NOMO-1 treated with DMSO at 0.1 percent for 48 hours (cell line): Measurements from ENCODE around the gene UBE2D1.
A peak's percentile ranks its signal among the peaks of the same experiment; 100 is the strongest.

Experiments used
- DNase-seq: peaks from one replicate; lab custom pipeline; 2025; ENCODE audit not compliant: unreplicated experiment; lab: John Stamatoyannopoulos, UW

UBE2D1 gene

DNA sequence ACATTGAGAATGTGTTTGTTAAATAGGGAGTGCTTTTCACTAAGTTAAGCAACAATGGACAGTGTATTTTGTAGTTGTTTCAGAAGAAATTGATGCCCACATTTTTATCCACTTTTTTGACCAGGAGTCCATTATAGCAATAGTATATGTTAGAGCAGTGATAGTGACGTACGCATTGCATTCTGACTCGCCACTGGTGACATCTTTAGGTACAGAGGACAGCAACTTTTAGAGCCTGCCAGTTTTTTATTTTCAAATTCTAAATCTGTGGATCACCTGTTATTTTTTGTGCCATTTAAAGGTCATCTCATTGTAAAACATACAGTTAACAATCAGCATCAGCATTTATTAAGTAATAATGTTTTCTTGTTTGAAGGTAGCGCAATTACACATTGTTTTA, 1.4 kb downstream of the UBE2D1 start:
- DNase-seq, result no peak

DNA sequence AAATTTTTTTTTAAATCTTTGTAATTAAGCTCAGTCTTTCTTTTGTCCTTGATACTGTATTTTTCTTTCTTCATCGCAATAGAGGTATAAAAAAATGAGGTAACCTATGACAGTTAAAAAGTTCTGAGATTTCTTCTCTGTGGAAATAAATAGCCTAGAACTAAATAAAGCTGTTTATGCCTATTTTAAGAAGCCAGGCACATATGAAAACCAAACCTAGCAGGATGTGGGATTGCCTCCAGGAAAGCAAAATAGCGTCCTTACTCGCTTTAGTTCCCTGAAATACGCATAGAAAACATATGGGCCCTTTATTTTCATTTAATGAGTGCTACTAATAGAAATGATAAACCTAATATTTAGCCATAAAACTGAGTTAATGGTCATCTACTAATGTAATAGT, 6.6 kb downstream of the UBE2D1 start:
- DNase-seq, result no peak

DNA sequence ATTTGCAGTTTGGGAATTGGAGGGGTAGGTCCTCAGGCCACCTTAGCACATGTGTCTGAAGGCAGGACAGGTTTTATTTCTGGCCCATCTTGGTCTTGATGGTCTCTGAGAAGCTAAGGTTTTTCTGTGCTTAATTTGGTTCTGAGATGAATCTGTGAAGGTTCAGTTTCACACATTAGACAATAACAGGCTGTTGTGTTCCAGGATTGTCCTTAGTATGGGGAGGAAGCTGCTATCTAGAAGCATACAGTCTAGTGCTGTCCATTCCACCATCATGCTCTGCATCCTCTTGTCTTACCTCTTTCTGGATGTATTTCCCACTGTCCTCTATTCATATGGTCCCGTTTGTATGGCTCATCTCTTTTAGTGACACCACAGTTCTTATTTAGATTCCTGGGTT, 7.1 kb downstream of the UBE2D1 start:
- DNase-seq, result no peak

DNA sequence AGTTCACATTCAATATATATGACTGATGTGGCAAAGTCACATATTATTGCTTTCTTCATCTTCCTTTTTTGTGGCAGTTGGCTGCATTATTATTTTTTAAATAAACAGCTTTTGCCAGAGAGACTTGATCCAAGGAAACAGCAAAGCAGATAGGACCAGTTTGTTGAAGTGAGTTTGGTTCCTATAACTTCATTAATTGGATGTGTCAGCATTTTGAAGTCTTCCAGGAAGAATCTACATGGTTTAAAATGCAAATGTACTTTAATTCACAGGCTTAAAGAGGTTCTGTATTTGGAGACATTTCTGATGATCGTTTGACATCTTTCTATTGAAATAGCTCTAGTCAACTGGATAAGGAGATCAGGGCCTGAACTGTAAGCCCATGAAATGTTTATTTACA, 13.2 kb downstream of the UBE2D1 start:
- no peak for DNase-seq

GRCh38 chr10:58348571-58349033, 13.8 kb downstream of the UBE2D1 start:
- no peak for DNase-seq

- no peak for DNase-seq
These were observed 15.2 kb downstream of the UBE2D1 start for GRCh38 chr10:58350023-58350422.

DNA sequence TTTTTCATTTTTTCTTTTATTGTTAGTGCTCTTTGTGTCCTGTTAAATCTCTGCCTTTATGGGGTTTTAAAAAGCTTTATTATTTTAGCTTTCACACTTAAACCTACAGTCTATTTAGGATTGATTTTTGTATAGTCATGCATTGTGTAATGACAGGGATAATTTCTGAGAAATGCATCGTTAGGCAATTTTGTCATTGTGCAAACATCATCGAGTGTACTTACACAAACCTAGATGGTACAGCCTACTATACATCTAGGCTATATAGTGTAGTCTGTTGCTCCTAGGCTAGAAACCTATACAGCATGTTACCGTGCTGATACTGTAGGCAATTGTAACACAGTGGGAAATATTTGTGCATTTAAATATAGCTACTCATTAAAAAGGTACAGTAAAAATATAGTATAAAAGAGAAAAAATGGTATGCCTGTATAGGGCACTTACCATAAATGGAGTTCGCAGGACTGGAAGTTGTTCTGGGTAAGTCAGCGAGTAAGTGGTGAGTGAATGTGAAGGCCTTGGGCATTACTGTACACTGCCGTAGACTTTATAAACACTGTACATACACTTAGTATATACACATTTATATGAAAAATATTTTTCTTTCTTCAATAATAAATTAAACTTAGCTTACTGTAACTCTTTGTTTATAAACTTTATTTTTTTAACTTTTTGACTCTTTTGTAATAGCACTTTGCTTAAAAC, 16.0 kb downstream of the UBE2D1 start:
- DNase-seq, result peak; percentile 73

- DNase-seq, result no peak
These were observed 17.1 kb downstream of the UBE2D1 start for GRCh38 chr10:58351616-58352578.

GRCh38 chr10:58352956-58353610, 18.3 kb downstream of the UBE2D1 start:
- no peak for DNase-seq

GRCh38 chr10:58356756-58357155, 21.9 kb downstream of the UBE2D1 start:
- no peak for DNase-seq

DNA sequence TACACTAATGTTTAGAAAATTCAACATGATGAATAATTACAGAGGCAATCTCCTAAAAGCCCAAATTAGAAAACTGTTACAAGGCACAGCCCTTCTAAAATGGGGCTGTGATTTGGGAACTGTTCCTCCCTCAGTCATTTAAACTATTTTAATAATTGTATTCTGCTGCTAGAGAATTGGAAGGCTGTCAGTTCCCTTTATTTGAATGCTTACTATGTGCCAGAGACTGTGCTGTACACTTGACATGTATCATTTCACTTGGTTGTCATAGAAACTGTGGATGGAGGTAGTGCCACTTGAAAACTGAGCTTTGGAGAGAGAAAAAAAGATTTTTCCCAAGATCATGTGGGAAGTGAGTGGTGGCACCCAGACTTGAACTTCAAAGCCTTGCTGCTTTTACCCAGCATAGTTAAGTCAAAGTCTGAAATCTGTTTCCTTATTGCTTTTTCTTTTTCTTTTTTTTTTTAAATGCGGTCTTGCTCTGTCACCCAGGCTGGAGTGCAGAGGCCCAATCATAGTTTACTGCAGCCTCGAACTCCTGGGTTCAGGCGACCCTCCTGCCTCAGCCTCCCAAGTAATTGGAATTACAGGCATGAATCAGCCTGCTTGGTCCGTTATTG, 23.6 kb downstream of the UBE2D1 start:
- DNase-seq, result no peak

- no peak for DNase-seq
These were observed 24.1 kb downstream of the UBE2D1 start for GRCh38 chr10:58358947-58359346.

DNA sequence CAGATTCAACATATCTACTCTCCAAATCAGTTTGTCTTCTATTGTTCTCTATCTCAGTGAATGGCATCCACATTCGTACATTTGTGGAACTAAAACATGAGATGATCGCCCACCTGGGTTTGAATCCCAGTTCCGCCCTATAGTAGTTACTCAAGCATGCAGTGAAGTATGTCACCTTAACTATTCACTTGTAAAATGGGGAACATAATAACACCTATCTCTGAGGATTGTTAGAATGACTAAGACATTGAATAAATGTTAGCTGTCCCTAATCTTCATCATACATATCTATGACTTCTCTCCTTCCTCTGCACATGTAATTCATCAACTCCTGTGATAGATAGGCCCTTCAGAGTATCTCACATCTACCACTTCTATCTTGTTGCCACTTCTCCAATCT, 24.7 kb downstream of the UBE2D1 start:
- DNase-seq, result no peak

DNA sequence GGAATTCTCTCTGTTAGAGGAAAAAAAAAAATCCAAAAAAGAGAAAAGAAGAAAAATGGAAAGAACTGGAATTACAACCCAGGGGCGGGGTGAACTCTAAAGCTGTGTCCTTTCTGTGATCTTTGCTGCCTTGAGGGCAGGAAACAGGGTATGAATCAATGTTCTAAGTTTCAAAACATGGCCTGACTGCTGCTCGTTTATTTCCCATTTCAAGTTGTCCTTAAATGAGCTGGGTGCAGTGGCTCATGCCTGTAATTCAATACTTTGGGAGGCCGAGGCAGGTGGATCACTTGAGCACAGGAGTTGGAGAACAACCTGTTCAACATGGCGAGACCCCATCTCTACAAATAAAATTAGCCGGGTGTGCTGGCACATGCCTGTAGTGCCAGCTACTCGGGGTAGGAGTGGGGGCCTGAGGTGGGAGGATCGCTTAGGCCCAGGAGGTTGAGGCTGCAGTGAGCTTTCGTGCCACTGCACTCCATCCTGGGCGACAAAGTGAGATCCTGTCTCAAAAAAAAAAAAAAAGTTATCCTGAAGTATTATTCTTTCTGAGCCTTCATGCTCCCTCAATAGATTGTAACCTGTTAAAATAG, 25.7 kb downstream of the UBE2D1 start:
- DNase-seq, result no peak

DNA sequence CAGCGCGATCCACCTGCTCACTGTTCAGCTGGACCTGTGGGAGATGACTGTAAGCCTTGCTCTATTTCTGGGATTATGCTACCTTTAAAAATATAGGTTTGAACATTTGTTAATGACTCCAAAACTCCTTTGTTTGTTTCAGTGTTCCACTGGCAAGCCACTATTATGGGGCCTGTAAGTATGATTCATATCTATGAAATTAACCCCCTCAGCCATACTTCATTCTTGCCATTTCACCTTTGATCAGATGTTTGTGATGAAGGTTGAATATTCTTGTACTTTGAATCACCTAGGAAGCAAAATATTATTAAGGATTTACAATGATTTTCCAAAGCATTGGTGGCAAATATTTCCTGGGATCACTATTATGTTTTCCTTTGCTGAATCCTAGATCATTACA, 26.5 kb downstream of the UBE2D1 start:
- DNase-seq, result no peak

DNA sequence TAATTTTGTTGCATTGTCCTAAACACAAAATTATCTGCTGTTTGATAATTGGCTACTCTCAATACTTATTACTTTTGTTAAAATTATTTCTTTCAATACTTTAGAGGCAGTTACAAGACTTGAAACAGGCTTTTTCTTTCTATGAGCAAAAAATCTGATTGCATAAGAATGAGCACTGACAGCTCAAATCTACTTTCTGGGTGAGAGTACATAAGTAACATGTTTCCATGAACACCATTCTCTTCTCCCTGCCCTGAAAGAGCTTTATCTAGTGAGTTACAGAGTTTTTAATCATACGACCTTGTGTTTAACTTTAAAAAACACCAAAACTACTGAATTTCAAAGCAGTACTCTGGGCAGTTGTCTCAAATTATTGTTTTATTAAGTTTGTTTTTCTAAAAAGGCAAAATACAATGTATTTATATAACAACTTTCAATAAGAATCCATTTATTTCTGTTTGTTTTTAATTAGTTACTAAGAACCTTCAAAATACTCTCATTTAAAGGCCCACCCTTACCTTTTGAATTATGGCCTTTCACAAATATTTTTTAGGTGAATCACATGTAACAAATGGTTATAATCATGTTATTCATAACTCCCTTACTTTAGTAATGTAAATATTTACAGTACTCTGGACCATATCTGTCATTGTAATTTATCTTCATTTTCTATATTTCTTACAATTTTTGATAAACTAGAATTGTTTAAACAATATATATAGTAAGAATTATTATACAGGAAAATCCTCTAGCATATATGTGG, 27.4 kb downstream of the UBE2D1 start:
- no peak for DNase-seq

DNA sequence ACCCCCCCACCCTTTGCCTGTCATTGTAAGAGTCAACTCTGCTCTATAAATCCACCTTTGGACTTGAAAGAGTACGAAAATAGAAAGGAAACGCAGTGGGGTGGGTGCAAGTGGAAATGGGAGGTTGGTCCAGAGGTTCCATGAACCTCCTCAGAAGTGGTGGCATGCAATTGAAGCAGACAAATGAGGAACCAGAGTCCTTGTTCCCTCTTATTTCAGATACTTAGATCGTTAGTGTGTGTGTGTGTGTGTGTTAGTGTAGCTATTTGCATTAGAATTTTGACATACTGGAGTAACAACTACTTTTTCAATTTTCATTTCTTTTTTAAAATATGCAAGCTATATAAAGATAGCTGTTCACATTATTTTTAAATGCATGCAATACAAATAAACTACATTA, 32.3 kb downstream of the UBE2D1 start:
- DNase-seq, result peak; percentile 58

GRCh38 chr10:58371473-58371872, 36.7 kb downstream of the UBE2D1 start:
- DNase-seq, result no peak

GRCh38 chr10:58372607-58373441, 38.0 kb downstream of the UBE2D1 start:
- no peak for DNase-seq
